H7 (cell line): Measurements from ENCODE around the gene RAPGEF2. TPM values are rescaled to one million over a fixed set of nuclear protein-coding genes. Genes with fewer than 3 reads are reported as not detected.

Experiments used
- DNase-seq: peaks from one replicate; pipeline ENCODE4 v3.0.0; 2012
- H3K27me3 ChIP-seq: 2 replicates; pipeline ENCODE4 v1.6.0; 2011; ENCODE audit warnings: mild to moderate bottlenecking, low read length; ENCODE audit not compliant: control insufficient read depth, insufficient read depth
- H3K36me3 ChIP-seq: replicated peaks from 2 replicates; pipeline ENCODE4 v1.5.1; 2011; ENCODE audit warnings: low read length; ENCODE audit not compliant: control insufficient read depth, insufficient read depth
- H3K4me3 ChIP-seq: 2 replicates; pipeline ENCODE4 v1.5.1; 2011; ENCODE audit warnings: low read depth, mild to moderate bottlenecking, control low read depth, low read length, moderate library complexity; ENCODE audit not compliant: insufficient read depth
- total RNA-seq: library from RNA; depleted of rRNA; stranded (reverse); fragments of >200 nt; shearing (Covaris generic); gene quantifications from 2 replicates; pipeline ENCODE4 v1.2.3, GENCODE V29; 2014

RAPGEF2 gene
- total RNA-seq, 1 experiment from 2014 or later = 33.2 TPM

GRCh38 chr4:159281771-159282170 is 178.9 kb downstream of the RAPGEF2 start:
- no peak for DNase-seq
- no peaks in the 10 kb centered on the region for H3K36me3 ChIP-seq
- no peaks in the 10 kb centered on the region for H3K27me3 ChIP-seq
- H3K4me3 ChIP-seq = no peak overlapping the region

- Histone ChIP-seq H3K4me3 (no peak overlapping the region), H3K27me3 (no peaks in the 10 kb centered on the region), H3K36me3 (no peaks in the 10 kb centered on the region)
- DNase-seq = no peak
These were observed 179.4 kb downstream of the RAPGEF2 start for GRCh38 chr4:159282329-159282728.

- Histone ChIP-seq H3K4me3 (no peak overlapping the region), H3K36me3 (no peaks in the 10 kb centered on the region), H3K27me3 (no peaks in the 10 kb centered on the region)
- DNase-seq = no peak
These were observed 180.1 kb downstream of the RAPGEF2 start for GRCh38 chr4:159282944-159283343.

- no peak overlapping the region for H3K4me3 ChIP-seq
- no peaks in the 10 kb centered on the region for H3K36me3 ChIP-seq
- DNase-seq = peak; percentile 22
- H3K27me3 ChIP-seq = no peaks in the 10 kb centered on the region
These were observed 180.8 kb downstream of the RAPGEF2 start for GRCh38 chr4:159283696-159284095.

GRCh38 chr4:159284113-159284512 is 181.2 kb downstream of the RAPGEF2 start:
- Histone ChIP-seq H3K27me3 (no peaks in the 10 kb centered on the region), H3K4me3 (no peak overlapping the region), H3K36me3 (no peaks in the 10 kb centered on the region)
- DNase-seq = no peak

- no peak overlapping the region for H3K4me3 ChIP-seq
- no peaks in the 10 kb centered on the region for H3K36me3 ChIP-seq
- H3K27me3 ChIP-seq = no peaks in the 10 kb centered on the region
- DNase-seq = no peak
These were observed 181.9 kb downstream of the RAPGEF2 start for GRCh38 chr4:159284733-159285132.

- Histone ChIP-seq H3K36me3 (no peaks in the 10 kb centered on the region), H3K27me3 (no peaks in the 10 kb centered on the region), H3K4me3 (no peak overlapping the region)
- no peak for DNase-seq
These were observed 184.9 kb downstream of the RAPGEF2 start for GRCh38 chr4:159287767-159288166.

- H3K27me3 ChIP-seq = no peaks in the 10 kb centered on the region
- H3K4me3 ChIP-seq = no peak overlapping the region
- no peaks in the 10 kb centered on the region for H3K36me3 ChIP-seq
- DNase-seq = no peak
These were observed 186.8 kb downstream of the RAPGEF2 start for GRCh38 chr4:159289682-159290081.

- DNase-seq = no peak
- Histone ChIP-seq H3K27me3 (no peaks in the 10 kb centered on the region), H3K36me3 (no peaks in the 10 kb centered on the region), H3K4me3 (no peak overlapping the region)
These were observed 187.6 kb downstream of the RAPGEF2 start for GRCh38 chr4:159290321-159291030.

GRCh38 chr4:159291176-159291575 is 188.3 kb downstream of the RAPGEF2 start:
- DNase-seq = no peak

GRCh38 chr4:159292137-159292896 is 189.4 kb downstream of the RAPGEF2 start:
- Histone ChIP-seq H3K36me3 (no peaks in the 10 kb centered on the region), H3K27me3 (no peaks in the 10 kb centered on the region), H3K4me3 (no peak overlapping the region)
- DNase-seq = peak; percentile 22

More at GRCh38 chr4:159291176-159291575, 188.3 kb downstream of the RAPGEF2 start:
- Histone ChIP-seq H3K27me3 (no peaks in the 10 kb centered on the region), H3K36me3 (no peaks in the 10 kb centered on the region), H3K4me3 (no peak overlapping the region)

GRCh38 chr4:159293811-159294515 is 191.1 kb downstream of the RAPGEF2 start:
- Histone ChIP-seq H3K36me3 (no peaks in the 10 kb centered on the region), H3K4me3 (no peak overlapping the region), H3K27me3 (no peaks in the 10 kb centered on the region)
- no peak for DNase-seq

- Histone ChIP-seq H3K36me3 (no peaks in the 10 kb centered on the region), H3K4me3 (no peak overlapping the region), H3K27me3 (no peaks in the 10 kb centered on the region)
- no peak for DNase-seq
These were observed 193.2 kb downstream of the RAPGEF2 start for GRCh38 chr4:159296061-159296460.

GRCh38 chr4:159297091-159297490 is 194.2 kb downstream of the RAPGEF2 start:
- Histone ChIP-seq H3K36me3 (no peaks in the 10 kb centered on the region), H3K27me3 (no peaks in the 10 kb centered on the region), H3K4me3 (no peak overlapping the region)
- peak; percentile 15 for DNase-seq

- DNase-seq = no peak
- Histone ChIP-seq H3K27me3 (no peaks in the 10 kb centered on the region), H3K36me3 (no peaks in the 10 kb centered on the region), H3K4me3 (no peak overlapping the region)
These were observed 195.6 kb downstream of the RAPGEF2 start for GRCh38 chr4:159298502-159298901.
